ENCODE data around the gene ADAM12. TPM values are rescaled to one million over a fixed set of nuclear protein-coding genes. Genes with fewer than 3 reads are reported as not detected.

Gene ADAM12
- polyA plus RNA-seq, 1 donor from 2014 or later: 0.09 TPM

DNA sequence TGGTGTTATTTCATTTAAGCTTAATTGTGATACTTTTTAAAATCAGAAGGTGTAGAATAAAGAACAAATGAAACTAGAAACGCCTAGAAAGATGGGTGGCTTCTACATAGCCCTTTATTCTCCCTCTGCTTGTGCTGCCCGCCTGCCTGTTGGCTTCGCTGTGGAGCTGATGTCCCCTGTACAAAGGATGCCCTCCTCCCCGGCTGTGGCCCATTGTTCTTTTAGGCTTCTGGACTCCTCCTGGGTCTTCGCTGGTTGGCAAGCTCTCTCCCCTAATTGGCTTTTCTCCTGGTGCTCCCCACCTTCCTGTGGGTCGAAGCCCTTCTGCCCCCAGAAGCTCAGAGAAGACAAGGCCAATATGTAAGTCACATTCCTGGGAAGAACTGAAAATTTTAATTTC, 393.7 kb downstream of the ADAM12 start:
- Histone ChIP-seq H2AFZ (ENCODE audit: low read depth, low read length) (no peak overlapping the region), H3K27me3 (ENCODE audit: insufficient read depth, low read depth, low read length) (no peaks in the 10 kb centered on the region), H3K9me2 (ENCODE audit: insufficient read depth, low read length) (no peaks in the 10 kb centered on the region), H3K4me3 (ENCODE audit: low read length) (no peak overlapping the region), H3K9ac (ENCODE audit: low read length) (no peak overlapping the region), H3K27ac (ENCODE audit: low read length) (no peak overlapping the region), H3K36me3 (ENCODE audit: insufficient read depth, low read length) (no peaks in the 10 kb centered on the region), H3K79me2 (replicated peaks; ENCODE audit: insufficient read depth, low read length) (no peaks in the 10 kb centered on the region), H4K20me1 (ENCODE audit: insufficient read depth) (no peaks in the 10 kb centered on the region), H3F3A (ENCODE audit: insufficient read depth, low read length, poor library complexity, severe bottlenecking) (no peaks in the 10 kb centered on the region), H3K9me3 (ENCODE audit: low read length) (no peaks in the 10 kb centered on the region), H3K4me2 (ENCODE audit: low read length) (no peak overlapping the region)
- TF ChIP-seq EZH2 (IDR thresholded peaks at IDR 0.05; ENCODE audit: borderline replicate concordance, insufficient read depth, low read length, poor library complexity, severe bottlenecking) (no peak), POLR2AphosphoS5 (IDR thresholded peaks at IDR 0.05) (no peak), TAF1 (IDR thresholded peaks at IDR 0.05; ENCODE audit: low read depth) (no peak)

DNA sequence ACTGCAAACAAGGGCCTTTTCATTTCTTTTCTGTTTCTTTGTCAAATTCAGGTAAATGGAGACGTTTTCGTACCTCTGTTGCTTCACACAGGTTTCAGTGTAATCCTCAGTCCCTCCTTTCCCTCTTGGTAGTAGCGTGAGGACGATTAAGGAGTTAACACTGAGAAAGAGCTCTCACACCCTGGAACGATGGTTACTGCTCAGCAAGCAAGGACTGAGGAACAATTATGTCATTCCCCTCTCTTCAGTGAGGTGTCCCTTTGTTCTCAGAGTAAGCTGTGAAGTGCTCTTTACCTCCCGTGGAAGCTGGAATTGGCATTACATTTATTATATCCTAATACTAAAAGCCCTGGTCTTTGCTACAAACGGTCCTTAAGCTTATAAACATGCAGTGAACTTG, 396.0 kb downstream of the ADAM12 start:
- H2AFZ ChIP-seq (ENCODE audit: low read depth, low read length): peak overlapping the region; percentile 30
- no peaks in the 10 kb centered on the region for H3K9me3 ChIP-seq (ENCODE audit: low read length)
- H4K20me1 ChIP-seq (ENCODE audit: insufficient read depth): no peaks in the 10 kb centered on the region
- no peak overlapping the region for H3K4me3 ChIP-seq (ENCODE audit: low read length)
- H3K27ac ChIP-seq (ENCODE audit: low read length): peak overlapping the region; percentile 21
- H3K36me3 ChIP-seq (ENCODE audit: insufficient read depth, low read length): no peaks in the 10 kb centered on the region
- H3K9me2 ChIP-seq (ENCODE audit: insufficient read depth, low read length): no peaks in the 10 kb centered on the region
- H3F3A ChIP-seq (ENCODE audit: insufficient read depth, low read length, poor library complexity, severe bottlenecking): no peaks in the 10 kb centered on the region
- H3K79me2 ChIP-seq (replicated peaks; ENCODE audit: insufficient read depth, low read length): no peaks in the 10 kb centered on the region
- no peak overlapping the region for H3K9ac ChIP-seq (ENCODE audit: low read length)
- no peaks in the 10 kb centered on the region for H3K27me3 ChIP-seq (ENCODE audit: insufficient read depth, low read depth, low read length)
- H3K4me2 ChIP-seq (ENCODE audit: low read length): no peak overlapping the region
- TF ChIP-seq EP300 (conservative IDR thresholded peaks at IDR 0.05; ENCODE audit: poor library complexity, severe bottlenecking) (no peak), POLR2AphosphoS5 (IDR thresholded peaks at IDR 0.05) (peak; percentile 15), SMC3 (conservative IDR thresholded peaks at IDR 0.05; ENCODE audit: poor library complexity) (peak; percentile 19), EZH2 (IDR thresholded peaks at IDR 0.05; ENCODE audit: borderline replicate concordance, insufficient read depth, low read length, poor library complexity, severe bottlenecking) (no peak)

- Histone ChIP-seq H2AFZ (ENCODE audit: low read depth, low read length) (no peak overlapping the region), H3K4me2 (ENCODE audit: low read length) (no peak overlapping the region), H3K36me3 (ENCODE audit: insufficient read depth, low read length) (no peaks in the 10 kb centered on the region), H3K27me3 (ENCODE audit: insufficient read depth, low read depth, low read length) (no peaks in the 10 kb centered on the region), H4K20me1 (ENCODE audit: insufficient read depth) (no peaks in the 10 kb centered on the region), H3K27ac (ENCODE audit: low read length) (peak overlapping the region; percentile 21), H3K9me2 (ENCODE audit: insufficient read depth, low read length) (no peaks in the 10 kb centered on the region), H3K9ac (ENCODE audit: low read length) (no peak overlapping the region), H3K9me3 (ENCODE audit: low read length) (no peaks in the 10 kb centered on the region), H3K79me2 (replicated peaks; ENCODE audit: insufficient read depth, low read length) (no peaks in the 10 kb centered on the region), H3K4me3 (ENCODE audit: low read length) (no peak overlapping the region), H3F3A (ENCODE audit: insufficient read depth, low read length, poor library complexity, severe bottlenecking) (no peaks in the 10 kb centered on the region)
- no peak for TF ChIP-seq REST (IDR thresholded peaks at IDR 0.05; ENCODE audit: borderline replicate concordance)
- no peak for TF ChIP-seq EZH2 (IDR thresholded peaks at IDR 0.05; ENCODE audit: borderline replicate concordance, insufficient read depth, low read length, poor library complexity, severe bottlenecking)
- TF ChIP-seq RAD21 (conservative IDR thresholded peaks at IDR 0.05): no peak
- no peak for TF ChIP-seq EP300 (conservative IDR thresholded peaks at IDR 0.05; ENCODE audit: poor library complexity, severe bottlenecking)
Observed at GRCh38 chr10:125991392-125991791, 396.9 kb downstream of the ADAM12 start.
